Activated gamma-delta T cell (primary cell): ENCODE data around the gene ACSL3.

ENCODE experiments used
- DNase-seq: peaks from one replicate; lab custom pipeline; 2025; lab: John Stamatoyannopoulos, UW

The ACSL3 gene

DNA sequence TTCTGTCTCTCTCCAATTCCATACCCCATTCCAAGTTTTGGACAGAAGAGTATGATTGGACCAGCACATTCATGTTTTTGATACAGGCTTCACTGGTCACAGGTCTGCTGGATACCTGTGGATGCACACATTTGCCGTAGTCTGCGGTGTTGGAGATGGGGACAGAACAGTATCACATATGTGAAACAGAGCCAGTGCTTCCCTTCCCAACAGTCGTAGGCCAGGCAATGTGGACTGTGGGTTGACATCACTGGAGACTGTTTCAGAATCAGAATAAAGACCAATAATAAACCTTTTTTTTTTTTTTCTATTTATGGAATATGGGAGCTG, 18.7 kb downstream of the ACSL3 start:
- DNase-seq, result no peak

DNA sequence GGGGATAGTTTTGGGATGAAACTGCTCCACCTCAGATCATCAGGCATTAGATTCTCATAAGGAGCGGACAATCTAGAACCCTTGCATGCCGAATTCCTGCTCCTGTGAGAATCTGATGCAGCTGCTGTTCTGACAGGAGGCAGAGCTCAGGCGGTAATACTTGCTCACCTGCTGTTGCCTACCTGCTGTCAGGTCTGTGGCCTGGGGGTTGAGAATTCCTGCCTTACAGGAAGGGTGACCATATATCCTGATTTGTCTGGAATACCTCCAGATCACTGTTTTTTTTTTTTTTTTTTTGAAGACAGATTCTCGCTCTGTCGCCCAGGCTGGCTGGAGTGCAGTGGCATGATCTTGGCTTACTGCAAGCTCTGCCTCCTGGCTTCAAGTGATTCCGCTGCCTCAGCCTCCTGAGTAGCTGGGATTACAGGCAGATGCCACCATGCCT, 21.7 kb downstream of the ACSL3 start:
- no peak for DNase-seq

DNA sequence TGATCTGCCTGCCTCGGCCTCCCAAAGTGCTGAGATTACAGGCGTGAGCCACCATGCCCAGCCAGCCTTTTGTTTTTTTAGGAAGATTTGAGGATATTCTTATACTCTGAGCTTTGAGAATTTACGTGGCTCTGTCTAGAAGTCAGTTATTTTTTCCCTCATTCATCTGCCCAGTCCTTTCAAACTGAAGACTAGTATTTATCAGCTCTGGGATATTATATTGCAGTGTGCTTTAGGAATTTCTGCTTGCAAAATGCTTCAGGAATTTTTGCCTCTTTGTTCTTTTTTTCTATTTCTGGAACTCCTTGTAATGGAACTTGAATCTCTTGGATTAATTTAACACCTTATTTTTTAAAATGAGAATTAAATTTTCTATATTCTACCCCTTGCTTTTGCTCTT, 22.6 kb downstream of the ACSL3 start:
- DNase-seq, result no peak

DNA sequence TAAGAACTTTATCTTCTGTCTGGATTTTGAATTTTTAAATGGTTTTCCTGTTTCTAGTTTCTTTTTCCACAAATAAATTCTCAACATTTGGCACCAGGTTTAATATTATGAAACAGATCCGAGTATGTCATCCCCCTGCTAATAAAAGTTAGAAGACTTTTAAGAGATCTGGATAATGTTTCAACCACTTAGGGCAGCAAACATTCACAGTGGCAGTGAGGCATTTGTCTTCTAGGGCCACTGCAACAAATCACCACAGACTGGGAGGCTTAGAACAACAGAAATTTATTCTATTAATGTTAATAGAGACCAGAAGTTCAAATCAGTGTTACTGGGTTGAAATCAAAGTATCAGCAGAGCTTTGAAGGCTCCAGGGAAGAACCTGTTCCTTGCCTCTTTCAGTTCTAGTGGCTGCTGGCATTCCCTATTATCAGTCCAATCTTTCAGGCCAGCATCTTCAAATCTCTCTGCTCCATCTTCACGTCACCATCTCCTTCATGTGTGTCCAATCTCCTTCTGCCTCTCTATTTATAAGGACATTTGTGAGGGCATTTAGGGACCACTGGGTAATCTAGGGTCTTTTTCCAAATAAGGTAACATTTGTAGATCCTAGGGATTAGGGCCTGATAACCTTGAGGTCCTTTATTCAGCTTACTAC, 23.4 kb downstream of the ACSL3 start:
- DNase-seq, result no peak

DNA sequence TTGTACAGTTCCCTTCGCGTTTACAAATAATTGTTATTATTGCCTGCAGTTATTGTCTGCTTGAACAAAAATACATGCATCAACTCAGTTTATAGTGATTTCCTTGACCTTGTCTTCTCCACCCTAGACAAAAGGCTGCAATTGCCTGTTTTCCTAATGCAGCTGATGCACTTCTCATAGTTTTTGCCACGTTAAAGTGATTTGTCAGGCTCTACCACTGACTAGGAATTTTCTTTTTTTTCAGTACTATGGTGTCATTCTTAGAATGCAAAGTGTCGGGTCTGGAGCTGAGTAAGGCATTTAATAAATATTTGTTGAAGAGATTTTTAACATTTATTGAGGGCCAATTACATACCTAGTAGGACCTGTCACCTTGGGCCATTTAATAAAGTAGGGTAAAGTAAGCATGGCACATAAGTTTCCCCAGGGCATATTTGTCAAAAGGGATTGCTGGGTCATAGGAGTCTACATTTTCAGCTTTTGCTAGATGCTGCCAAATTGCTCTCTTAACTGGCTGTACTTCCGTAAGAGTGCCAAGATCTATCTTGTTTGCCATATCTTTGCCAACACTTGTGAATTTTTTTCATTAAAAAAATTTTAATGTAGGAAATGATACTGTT, 24.1 kb downstream of the ACSL3 start:
- DNase-seq, result no peak

DNA sequence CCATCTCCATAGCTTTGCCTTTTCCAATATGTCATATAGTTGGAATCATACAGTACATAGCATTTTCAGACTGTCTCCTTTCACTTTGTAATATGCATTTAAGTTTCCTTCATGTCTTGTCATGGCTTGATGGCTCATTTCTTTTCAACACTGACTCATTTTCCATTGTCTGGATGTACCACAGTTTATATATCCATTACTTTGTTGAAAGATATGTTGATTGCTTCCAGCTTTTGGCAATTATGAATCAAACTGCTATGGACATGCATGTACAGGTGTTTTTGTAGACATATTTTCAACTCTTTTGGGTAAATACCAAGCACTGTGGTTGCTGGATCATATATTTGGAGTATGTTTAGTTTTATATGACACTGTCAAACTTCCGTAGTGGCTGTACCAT, 26.3 kb downstream of the ACSL3 start:
- DNase-seq, result no peak

DNA sequence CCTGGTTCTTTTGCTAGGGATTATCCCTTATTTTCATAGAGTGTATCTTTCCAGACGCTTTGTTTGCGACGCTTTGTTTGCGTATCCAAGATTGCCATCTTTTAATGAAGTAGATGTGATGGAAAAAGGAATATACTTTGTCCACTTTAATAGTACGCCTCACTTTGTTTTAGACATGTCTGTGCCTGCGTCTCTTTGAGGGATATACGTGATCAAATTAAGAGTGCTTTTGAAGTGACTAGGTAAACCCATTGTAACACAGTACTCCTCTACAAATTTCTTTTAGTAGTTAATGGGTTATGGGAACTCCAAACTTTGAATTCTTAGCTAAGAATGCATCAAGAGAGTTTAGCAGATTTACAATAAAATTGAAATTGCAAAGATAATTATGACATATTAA, 27.9 kb downstream of the ACSL3 start:
- no peak for DNase-seq

DNA sequence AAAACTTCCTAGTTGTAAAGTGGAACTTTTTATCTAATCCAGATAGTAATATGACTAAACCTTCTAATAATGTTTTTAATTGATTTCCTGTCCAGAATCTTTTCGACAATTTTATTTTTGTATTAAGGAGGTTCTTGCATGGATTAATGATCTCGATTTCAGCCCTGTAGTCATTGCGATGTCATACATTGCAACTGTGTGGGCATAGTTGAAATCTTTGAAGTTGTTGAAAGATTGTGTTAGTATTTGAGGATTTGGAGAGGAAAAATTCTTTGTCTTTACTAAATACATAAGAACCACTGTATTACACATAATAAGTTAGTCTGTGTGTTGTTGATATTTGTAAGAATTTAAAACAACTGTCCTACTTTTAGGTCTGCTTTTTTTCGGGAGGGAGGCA, 31.1 kb downstream of the ACSL3 start:
- DNase-seq, result no peak

DNA sequence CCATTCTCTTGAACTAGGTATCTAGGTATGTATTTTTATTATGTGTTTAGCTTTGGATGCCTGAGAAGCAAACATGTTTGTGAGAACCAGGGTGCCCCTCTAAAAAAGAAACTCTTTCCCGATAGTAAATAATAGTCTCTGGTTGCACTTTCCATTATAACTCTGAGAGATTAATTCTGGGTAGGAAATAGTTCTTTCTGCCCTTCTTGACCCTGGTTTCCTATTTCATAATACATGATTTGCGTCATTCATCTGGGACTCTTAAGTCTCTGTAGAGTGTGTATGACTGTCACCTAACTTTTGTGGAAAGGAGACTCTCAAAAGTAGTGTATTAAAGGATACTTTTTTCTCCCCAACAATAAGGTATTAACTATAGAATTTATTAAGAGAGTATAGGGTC, 31.5 kb downstream of the ACSL3 start:
- no peak for DNase-seq

DNA sequence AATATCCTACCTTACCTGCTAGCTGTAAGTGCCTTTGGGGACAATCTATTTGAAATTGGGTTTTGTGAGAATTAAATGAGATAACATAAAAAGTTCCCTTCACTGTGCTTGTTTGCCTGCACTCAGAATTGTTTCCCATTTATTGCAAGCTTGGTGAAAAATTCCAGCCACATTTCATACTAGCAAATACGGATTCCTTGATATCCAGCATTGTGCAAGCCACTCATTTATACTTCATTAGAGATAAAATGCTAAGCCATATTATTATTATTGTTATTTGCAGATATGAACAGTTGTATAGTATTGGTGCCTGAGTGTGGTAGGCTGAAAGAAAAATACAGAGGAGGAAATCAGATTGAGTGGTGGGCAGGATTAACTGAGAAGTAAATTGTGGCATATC, 31.9 kb downstream of the ACSL3 start:
- DNase-seq, result no peak

DNA sequence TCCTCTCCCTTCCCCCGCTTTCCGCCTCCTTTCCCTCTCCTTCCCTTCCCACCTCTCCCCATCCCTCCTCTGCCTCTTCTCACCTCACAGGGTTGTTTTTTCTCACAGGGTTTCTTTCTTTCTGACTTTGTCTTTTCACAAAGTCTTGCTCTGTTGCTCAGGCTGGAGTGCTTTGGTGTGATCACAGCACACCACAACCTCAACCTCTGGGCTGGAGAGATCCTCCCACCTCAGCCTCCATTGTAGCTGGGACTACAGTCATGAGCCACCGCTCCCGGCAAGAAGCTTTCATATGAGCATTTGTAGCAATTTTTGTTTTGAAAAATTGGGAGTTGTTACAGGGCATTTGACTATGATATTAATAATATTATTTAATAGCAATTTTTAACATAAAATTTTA, 32.9 kb downstream of the ACSL3 start:
- no peak for DNase-seq

DNA sequence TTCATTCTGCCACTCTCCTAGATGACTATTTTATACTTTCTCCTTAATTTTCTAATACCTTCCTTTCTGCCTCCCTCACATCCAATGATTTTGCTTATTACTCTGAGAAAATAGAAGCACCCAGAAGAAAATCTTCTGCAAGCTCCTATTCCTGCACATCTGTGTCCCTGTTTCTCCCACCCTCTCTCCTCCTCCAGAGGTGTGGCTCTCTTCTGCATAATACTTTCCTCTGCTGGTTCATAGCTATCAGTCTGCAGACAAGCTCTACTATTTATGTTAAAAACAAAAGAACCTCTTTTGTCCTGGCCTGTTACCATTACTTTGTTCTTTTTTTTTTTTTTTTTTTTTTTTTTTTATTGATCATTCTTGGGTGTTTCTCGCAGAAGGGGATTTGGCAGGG, 34.3 kb downstream of the ACSL3 start:
- no peak for DNase-seq

DNA sequence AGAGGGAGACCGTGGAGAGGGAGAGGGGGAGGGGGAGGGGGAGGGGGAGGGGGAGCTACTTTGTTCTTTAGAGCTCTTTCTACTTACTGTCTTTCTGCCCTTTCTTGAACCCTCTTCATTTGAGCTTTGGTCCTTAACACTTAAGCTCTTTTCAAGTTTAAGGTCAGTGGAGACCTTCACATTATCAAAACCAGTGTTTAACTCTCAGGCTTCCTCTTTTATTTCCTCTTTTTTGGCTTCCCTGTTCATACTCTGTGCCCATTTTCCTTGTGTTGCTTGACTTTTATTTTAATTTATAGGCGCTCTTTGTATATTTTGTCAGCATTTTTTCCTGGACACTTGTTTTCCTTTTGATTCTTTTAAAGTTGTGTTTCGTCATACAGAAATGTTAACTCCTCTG, 37.1 kb downstream of the ACSL3 start:
- DNase-seq, result no peak

DNA sequence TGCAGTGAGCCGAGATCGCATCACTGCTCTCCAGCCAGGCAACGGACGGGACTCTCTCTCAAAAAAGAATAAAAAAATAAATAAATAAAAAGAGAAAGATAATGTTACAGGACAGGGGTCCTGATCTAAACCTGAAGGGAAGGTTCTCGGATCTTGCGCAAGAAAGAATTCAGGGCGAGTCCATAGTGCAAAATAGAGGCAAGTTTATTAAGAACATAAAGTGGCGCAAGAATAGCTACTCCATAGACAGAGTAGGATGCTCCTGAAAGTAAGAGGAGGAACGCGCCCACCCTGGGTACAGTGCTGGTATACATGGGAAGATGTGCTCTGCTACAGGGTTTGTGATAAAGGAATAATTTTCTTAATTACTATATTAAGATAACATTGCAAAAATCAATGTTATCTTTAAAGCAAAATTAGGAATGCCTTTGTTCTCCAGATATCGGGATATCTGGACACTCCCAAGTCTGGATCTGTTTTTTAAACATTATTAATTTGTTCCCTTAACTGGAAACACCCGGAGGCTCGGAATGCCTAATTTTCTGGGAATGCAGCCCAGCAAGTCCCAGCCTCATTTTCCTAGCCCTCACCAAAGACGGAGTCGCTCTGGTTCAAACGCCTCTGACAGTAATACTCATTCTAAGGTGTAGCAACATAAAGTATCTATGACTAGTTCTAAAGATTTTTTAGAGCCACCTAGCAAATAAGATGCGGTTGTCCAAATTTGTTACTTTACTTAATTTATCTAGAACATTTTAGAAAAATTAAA, 38.8 kb downstream of the ACSL3 start:
- DNase-seq, result no peak

DNA sequence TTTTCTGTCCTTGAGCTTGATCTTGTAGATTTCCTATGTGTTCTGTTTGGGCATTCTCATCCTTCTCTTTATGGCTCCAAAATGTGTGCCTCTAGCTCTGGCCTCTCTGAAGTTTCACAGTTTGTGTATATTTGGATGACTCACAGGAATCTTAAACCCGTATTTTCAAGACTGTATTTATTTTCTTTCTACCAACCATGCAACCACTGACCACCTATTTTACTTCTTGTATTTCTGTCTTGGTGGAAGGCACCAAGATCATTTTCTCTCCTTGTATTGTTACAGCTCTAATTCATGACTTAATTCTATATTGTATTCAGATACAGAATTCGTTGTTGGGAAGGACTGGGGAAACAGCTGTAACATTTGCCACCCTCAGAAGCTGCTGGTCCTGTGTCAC, 39.5 kb downstream of the ACSL3 start:
- DNase-seq, result no peak

DNA sequence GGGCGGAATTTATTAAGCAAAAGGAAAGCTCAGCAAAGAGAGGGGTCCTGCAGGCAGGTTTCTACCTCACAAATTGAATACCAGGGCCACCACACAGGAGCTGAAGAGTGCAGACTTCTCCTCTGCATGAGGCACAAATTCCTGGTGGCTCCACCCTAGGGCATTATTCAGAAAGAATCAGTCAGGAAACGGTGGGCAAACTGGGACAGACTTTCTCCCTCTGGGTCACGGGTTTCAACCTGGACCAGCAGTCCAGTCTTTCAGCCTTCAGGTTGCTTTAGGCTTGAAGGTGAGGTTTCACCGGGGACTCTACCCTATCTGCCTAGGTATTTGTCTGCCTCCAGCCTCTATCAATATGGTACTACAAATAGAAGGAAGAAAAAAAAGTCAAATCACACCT, 41.8 kb downstream of the ACSL3 start:
- DNase-seq, result no peak

DNA sequence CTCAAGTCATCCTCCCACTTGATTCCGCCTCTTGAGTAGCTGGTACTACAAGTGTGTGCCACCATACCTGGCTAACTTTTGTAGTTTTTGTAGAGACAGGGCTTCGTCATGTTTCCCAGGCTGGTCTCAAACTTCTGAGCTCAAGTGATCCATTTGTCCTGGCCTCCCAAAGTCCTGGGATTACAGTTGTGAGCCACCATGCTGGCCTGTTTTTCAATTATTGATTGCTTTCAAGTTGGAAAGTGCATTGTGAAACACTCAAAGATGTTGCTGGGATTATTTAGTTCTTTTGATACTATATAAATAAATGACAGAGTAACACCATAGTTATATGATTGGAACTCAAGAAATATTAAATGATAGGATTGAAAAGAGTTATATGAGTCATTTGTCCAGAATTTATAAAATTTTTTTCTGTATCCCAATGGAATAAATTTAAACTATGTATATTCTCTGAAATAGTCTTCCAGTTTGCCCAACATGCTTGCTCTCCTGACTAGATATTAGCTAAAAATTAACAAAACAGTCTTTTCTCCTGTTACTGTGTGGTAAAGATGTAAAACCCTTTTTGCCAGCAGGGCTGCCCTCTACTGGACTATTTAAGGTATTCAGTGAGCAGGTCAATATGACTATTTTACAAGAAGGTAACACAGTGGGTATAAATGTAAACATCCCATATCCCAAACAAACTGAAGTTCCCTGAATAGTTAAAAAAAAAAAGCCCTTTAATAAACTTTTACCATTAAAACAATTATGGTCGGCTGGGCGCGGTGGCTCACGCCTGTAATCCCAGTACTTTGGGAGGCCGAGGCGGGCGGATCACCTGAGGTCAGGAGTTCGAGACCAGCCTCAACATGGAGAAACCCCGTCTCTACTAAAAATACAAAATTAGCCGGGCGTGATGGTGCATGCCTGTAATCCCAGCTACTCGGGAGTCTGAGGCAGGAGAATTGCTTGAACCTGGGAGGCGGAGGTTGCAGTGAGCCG, 42.7 kb downstream of the ACSL3 start:
- no peak for DNase-seq

DNA sequence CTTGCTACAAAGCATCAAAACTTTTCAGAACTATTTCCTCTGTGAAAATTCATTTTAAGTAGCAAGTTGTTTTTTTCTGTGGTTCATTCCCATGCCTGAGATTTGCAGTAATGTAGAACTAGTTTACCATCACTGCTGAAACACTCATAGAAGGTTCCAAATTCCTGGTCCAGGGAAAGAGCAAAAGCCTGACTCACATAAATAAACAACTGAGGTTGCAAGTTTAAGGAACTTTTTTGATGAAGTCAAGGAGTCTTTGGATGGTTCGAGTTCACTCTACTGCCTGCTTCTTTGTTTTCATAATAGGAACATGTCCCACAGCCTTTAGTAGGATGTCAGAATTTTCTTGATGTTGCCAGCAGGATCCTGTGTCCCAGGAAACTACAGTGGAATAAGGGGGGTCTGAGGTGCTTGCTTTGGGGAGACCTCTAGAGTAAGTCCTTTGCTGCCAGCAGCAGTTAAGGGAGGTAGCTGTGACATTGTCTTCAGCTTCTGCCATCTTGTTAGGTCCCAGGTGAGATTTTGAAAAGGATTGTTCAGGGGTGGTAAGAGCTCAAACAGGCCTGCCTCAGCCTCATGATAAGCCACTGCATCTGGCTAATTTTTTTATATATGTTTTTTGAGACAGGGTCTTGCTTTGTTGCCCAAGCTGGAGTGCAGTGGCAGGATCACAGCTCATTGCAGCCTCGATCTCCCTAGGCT, 43.9 kb downstream of the ACSL3 start:
- DNase-seq, result no peak

DNA sequence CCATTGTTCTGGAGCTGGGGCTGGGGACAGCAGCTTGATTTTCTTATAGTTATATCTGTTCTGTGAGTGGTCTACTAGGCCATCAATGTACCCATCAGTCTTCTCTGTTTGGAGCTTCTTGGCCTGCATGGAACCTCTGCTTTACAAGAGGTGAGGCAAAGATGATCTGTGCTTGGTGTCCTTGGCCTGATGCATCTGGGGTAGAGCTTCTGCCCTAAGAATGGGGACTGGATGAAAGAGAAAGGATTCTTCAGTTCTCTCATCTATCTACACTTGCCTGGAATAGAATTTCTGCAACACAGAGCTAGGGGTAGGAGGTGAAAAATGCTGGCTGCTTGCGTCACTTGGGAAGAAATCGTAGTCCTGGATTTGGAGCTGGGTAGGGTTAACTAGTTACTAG, 46.2 kb downstream of the ACSL3 start:
- no peak for DNase-seq

DNA sequence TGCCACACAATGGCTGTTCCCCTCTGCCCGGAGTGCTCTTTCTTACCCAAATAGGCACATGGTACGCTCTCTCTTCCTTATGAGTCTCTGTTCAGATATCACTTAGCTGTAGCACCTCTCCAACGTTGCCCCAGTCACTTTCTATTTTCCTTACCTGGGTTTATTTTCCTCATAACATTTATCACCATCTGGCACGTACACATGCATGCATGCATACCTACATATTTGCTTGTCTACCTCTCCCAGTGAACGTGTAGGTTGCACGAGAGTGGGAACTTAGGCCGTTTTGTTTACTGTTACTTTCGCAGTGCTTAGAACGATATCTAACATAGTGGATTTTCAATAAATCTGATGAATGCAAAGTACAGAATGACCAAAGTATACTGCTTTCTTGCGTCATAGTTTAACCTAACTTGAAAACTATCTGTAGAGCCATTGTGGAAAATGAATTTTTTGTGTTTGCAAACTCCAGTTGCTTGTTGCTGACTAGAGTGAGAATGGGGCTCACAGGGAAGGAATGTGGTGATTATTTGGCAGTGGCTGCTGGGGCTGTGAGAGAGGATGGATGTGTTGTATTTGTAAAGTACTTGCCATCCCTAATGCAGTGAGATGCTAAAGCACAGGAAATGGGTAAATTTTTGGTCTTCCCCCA, 47.1 kb downstream of the ACSL3 start:
- no peak for DNase-seq

DNA sequence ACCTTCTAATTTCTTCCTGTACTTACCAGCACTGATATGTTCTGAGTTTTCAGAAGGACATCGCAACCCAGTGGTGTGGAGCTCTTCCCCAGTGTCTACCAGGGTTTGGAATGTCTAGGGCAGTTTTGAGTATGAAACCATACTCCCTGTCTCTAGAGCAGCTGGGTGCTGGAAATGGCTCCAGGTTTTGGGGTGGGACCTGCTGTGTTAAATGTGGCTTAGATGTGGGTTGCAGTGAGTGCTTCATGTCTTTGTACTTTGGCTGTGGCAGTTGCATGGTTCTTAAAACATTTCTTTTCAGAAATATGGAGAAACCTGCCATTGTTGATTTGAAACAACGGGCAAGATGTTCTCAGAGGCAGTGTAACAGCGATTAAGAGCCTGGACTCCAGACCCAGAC, 48.5 kb downstream of the ACSL3 start:
- DNase-seq, result no peak
